Measurements from ENCODE around the gene TRIM45.
"Not testable (repeated sequence)": the region's sequence is repeated elsewhere in the genome, so short reads cannot be mapped to it uniquely, and the experiment has no call there.

TRIM45 gene, protein sequence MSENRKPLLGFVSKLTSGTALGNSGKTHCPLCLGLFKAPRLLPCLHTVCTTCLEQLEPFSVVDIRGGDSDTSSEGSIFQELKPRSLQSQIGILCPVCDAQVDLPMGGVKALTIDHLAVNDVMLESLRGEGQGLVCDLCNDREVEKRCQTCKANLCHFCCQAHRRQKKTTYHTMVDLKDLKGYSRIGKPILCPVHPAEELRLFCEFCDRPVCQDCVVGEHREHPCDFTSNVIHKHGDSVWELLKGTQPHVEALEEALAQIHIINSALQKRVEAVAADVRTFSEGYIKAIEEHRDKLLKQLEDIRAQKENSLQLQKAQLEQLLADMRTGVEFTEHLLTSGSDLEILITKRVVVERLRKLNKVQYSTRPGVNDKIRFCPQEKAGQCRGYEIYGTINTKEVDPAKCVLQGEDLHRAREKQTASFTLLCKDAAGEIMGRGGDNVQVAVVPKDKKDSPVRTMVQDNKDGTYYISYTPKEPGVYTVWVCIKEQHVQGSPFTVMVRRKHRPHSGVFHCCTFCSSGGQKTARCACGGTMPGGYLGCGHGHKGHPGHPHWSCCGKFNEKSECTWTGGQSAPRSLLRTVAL

DNA sequence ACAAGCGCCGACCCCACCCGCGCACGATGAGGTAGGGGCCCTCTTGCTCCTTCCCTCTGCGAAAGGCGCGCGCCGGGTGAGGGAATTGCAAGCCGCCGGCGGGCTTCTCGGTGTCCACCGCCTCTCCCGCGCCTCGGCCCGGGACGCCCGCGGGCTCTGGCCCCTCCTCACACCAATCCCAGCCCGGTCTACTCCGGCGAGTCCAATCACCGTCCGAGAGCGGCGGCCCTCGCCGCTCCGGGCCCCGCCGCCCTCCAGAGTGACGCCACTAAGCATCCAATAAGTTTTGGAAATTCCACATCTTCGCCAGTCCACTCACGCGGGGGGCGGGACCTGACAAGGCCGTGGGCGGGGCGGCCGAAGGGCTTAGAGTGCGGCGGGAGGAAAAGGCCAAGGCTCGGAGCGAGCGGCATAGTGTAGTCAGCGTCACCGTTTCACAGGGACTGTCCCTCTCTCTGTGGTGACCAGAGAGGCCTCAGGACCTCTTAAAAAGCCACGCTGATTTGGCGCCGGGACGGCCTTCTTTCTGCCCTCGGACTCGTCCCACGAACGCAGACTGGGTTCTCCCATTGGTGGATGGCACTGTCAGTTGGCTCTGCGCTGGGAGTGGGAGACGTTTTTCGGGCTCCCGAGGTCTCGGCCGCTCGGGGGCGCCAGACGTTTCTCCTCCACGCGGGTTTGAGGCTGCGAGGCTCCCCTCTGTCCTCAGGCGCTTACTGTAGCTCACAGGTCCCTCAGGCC lies at the start of gene TRIM45:
TRIM45 (minus strand) TSS at position 161 of the 741 bp plus-strand sequence. CDS start 548 bp downstream, outside the sequence.
- DNase-seq (ENCODE audit: low spot score), result peak; percentile 93

DNA sequence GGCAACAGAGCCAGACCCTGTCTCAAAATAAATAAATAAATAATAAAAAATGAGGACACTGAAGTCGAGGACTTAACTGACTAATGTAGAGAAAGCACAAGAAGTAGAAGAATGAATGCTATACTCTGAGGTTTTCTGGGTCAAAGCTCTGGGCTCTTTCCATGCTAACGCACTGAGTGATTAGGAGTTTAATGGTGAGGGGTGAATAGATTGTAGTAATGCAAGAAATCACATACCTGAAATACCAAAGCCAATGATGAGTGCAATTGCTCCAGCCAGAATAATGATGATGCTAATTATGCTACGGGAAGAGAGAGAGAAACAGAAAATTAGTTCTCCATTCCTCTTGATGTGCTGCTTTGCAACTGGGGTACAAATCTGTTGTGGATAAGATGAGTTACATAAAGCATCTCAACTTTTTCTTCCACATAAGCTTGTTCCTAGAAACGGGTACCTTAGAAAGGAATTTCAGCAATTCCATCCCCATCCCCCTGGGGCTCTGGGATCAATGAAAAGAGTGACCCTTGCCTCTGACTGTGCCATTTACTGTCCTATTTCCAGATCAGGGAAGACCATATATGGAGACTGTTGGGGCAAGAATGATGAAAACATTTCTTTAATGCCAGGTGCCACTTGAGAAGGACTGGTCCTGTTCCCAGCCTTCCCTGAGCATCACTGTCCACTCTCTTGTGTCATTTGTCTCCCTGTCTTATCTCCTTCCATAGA lies 48.5 kb upstream of the TRIM45 start:
- no peak for DNase-seq (ENCODE audit: low spot score)

DNA sequence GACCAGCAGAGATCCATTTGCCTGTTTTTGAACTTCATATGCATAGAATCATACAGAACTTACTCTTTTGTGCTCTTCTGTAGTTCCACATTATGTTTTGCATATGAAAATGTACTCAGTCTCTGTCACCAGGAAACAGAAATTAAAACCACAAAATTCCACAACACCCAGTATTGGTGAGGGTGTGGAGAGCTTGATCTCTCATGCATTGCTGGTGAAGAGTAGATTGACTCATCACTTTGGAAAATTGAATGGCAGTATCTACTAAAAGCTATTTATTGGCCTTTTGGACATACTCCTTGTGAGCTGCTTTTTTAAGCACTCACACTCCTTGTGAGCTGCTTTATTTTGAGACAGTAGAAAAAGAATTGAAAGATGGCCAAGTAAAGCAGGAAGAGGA lies 45.9 kb upstream of the TRIM45 start:
- DNase-seq (ENCODE audit: low spot score), result no peak

DNA sequence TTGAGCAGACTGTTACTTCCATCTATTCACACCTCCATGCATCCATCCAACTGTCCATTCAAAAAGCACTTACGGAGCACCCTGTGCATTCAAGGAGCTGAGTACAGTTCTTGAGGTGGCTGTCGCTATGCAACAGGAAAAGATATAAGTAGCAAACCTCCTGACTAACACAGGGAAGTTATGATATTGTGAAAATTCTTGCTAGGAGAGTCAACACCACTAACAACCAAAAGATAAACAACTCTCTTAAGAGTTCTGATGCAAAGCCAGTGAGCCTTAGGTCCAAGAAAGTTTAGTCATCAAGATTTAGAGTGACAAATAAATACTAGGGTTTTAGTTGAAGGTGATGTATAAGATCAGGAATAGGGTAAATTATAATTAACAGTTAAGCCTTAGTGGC lies 44.5 kb upstream of the TRIM45 start:
- DNase-seq (ENCODE audit: low spot score), result no peak

DNA sequence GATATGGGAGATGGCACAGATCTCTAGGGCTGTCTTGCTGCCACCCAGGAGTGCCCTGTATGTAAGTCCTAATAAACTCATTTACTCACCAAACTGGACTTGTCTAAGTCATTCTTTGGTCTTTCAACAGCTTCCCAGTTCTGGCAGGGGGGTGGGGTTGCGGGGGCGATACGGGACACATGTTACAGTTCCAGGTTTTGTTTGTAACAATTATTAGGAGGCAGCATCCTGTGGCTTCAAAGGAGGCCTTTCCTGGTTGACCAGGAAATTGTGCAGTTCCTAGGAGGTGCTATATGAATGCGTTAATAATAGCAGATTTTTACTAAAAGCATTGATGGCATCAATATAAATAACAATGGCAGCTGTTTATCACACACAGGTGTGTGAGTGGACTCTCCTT lies 42.7 kb upstream of the TRIM45 start:
- DNase-seq (ENCODE audit: low spot score), result no peak

DNA sequence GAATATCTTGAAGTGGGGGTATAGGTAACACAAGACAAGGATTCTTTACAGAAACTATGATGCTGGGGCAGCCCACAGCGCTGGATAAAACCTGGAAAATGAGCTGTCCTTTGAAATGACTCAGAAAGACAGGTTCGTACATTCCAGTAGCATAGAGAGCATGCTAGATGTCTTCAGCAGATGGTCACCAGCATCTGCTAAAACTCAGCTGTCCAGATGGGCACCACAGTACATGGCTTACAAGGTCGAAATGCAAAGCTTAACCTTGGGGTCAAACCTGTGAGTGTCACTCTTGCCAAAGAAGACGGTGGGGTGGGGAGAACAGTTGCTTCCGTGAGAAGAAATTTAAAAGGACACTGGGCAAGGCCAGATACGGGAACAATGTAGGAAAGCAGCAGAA lies 41.3 kb upstream of the TRIM45 start:
- DNase-seq (ENCODE audit: low spot score), result no peak

DNA sequence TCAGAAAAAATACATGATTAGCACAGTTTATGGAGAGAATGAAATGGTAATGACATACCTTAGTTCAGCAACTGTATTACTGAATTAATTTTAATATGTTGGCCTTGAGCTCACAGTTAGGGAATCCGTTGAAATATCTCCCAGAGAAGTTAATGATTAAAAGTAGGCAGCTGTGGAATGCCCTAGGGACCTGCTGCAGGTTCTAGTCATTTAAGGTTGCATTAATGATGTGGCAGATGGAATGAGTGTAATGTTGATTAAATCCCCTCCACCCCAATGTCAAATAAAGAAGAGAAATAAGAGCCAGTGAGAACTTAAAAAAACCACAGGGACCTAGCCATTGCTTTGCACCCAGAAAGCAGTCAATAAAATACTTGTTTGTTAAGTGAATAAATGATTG lies 40.3 kb upstream of the TRIM45 start:
- peak; percentile 63 for DNase-seq (ENCODE audit: low spot score)

DNA sequence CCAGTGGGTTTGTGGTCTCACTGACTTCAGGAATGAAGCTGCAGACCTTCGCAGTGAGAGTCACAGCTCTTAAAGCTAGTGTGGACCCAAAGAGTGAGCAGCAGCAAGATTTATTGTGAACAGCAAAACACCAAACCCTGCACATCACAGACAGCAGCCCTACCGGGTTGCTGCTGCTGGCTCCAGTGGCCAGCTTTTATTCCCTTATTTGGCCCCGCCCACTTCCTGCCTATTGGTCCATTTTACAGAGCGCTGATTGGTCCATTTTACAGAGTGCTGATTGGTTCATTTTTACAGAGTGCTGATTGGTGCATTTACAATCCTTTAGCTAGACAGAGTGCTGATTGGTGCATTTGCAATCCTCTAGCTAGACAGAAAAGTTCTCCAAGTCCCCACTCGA lies 29.8 kb upstream of the TRIM45 start:
- not testable (repeated sequence) for DNase-seq (ENCODE audit: low spot score)

DNA sequence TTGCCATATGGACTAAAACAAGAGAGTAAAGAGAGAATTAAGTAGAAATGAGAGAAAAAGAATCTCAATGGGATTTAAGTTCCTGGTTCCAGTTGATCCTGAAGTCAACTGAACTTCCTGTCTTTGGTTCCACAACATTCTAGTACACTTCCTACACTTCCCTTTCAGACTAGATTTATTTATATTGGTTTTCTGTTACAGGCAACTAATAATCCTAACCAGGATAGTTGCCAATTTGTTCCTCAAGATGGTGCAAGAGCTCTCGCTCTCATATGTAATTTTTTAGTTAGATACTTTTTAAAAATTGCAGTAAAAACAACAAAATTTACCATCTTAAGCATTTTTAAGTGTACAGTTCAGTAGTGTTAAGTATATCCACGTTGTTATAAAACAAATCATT lies 28.8 kb upstream of the TRIM45 start:
- no peak for DNase-seq (ENCODE audit: low spot score)

DNA sequence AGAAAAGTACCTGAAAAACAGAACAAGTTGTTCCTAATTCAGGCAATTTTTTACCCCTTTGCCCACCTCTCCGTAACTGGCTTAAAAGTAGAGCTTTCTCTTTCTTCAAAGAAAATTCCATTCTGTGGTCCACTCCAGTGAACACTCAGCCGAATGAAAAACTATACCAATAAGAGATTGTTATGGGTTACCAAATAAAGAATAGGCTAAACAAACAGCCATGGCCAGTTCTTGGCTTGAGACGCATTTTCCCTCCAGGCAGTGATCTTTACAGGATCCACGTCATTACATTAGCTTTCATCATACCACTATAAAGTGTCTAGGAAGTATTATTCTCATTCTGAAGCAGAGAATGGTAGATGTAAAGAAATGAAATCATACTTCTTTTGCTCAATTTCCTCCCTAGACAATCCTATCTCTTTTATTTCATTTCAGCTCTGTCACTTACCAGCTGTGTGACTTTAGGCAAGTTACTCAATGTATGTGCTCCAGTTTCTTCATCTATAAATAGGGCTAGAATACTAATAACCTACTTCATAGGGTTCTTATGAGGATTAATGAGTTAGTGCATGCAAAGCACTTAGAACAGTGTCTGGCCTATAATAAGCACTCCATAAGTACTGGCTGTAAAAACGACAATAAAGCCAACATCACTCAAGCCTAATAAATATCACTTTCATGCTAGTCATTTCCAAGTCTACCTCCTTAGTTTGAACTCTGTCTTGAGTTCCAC lies 26.5 kb upstream of the TRIM45 start:
- peak; percentile 23 for DNase-seq (ENCODE audit: low spot score)

DNA sequence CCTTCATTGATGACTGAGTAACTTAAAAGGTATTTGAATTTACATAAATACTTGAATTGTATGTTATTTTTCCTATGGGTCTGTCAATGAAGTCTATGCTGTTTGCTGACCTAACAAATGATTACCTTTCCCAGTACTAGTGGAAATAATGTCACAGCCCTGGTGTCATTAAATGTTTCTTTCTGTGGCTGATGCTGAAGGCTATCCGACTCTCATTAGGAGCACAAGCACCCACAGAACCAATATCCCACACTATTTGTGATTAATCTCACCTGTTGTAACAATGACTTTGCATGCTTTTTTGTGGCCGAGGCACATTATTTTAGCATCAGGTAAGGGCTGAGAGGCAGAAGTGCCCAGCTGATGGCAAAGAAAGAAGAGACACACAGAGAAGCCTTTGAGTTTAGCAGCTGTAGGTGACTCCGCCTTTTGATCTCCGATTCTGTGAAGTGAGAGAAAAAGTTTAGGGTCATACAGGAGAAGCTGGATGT lies 25.8 kb upstream of the TRIM45 start:
- peak; percentile 22 for DNase-seq (ENCODE audit: low spot score)

DNA sequence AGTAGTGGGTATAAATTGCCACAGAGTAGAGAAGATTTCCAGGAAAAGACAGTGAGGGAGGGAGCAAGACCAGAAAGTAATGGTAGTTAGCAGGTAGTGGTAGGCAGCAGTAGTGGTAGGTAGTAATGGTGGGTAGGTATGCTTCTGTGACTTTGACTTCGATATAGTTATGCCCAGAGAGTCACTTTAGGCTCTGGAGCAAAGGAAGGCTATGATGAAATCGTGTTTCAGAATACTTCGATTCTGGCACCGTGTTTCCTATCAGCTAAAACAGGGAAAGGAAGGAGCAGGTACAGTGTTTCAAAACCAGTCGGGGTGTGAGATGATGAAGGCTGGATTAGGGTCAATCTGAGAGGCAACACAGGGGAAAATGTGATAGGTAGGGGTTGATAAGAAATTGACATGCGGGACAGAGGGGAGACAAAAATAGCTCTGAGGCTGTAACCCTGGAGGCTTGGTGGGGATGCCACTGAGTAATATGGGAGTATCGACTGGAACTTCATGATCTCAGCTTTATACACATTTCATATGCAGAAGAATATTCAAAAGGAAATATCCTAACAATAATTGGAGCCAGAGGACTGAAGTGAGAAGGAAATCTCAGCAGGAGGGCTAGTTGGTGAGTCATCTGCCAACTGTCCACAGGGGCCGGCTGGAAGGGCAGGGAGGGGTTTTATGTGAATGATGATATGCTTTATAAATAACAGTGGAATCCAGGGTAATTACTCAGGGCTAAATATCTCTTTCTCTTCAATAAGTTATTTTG lies 25.2 kb upstream of the TRIM45 start:
- peak; percentile 55 for DNase-seq (ENCODE audit: low spot score)

DNA sequence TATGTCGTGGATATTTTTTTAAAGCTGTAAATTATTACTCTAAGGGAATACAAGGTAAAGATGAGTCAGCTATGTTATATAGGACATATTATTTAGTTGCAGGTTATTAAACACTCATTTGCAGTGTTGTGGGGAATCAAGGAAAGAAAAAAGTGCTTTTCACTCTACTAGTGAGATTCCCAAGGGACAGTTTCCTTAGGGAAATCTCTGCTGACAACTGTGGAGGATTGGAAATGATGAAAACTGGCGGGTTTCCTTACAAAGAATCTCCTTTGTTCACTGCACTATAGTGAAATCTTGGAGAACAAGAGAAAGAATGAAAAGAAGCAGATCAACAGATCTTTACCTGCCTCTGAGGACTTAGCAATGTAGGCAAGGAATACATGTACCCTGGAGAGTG lies 24.5 kb upstream of the TRIM45 start:
- no peak for DNase-seq (ENCODE audit: low spot score)

DNA sequence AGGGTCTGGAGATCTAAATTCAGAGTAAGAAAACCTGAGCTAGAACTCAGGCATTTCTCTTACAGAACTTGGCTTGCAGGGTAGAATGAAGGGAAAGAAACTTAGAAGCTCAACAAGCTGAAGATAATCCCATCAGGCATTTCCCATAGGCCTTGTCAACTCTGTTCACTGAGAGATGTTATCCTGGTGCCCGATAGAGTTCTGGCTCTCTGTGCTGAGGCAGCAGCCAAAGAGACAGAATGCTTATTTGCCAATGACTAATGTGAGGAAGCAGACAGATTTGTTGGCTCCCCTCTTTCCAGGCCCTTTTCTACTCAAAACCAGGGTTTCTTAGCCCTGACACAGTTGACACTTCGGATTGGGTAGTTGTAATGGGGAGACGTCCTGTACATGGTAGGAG lies 22.3 kb upstream of the TRIM45 start:
- no peak for DNase-seq (ENCODE audit: low spot score)

DNA sequence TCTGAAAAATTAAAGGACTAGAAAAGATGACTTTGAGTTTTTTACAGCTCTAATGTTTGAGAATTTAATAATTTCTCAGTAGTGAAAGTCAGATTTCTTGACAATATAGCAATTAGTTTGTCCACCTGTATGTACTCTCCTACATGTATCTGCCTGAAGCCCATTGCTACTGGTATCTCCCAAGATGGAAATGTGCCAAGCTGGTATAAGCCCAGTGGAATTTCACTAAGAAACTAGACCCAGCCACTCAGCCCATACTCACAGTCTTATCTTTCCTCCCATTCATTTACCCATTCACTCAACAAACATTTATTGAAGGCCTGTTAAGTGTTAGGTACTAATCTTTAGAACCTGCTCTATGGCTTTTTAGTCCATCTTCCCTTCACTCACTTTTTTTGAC lies 21.6 kb upstream of the TRIM45 start:
- no peak for DNase-seq (ENCODE audit: low spot score)

DNA sequence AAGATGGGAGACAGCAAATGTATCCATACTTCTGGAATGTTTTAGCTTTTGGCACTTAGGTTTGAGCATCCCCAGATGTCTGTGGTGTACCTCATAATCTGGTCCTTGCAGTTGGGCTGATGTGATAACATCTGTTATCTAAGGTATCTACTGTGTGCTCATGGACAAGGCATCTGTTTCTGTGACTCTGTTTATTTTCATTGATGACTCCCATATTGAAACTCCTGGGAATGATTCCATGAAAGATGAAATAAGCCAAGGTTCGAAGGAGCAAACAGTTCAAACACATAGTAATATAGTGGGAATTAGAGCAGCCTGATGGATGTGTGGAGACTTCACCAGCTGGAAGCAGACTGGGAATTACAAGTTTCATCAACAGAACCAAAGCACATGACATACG lies 20.7 kb upstream of the TRIM45 start:
- DNase-seq (ENCODE audit: low spot score), result no peak

DNA sequence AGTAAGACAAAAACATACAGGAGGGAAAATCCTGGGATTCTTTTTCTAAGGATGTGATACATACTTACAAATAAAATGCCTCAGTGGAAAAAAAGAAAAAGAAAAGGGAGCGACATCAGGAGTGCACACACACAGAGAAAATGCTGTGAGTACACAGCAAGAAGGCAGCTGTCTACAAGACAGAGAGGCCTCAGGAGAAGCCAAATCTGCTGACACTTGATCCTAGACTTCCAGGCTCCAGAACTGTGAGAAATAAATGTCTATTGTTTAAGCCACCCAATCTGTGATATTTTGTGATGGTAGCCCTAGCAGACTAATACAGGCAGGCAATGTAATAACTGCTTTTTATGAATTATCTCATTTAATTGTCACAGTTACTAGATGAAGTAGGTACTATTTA lies 17.0 kb upstream of the TRIM45 start:
- DNase-seq (ENCODE audit: low spot score), result no peak

DNA sequence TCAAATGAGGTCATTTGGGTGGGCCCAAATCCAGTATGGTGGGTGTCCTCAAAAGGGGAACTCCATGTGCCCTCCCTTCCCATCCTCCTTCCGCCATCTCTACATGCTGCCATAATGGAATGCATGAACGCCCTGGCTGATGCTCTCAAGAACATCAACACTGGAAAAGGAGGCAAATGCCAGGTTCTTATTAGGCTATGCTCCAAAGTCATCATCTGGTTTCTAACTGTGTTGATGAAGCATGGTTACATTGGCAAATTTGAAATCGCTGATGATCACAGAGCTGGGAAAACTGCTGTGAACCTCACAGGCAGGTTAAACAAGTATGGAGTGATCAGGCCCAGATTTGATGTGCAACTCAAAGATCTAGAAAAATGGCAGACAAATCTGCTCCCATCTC lies 16.6 kb upstream of the TRIM45 start:
- DNase-seq (ENCODE audit: low spot score), result no peak

DNA sequence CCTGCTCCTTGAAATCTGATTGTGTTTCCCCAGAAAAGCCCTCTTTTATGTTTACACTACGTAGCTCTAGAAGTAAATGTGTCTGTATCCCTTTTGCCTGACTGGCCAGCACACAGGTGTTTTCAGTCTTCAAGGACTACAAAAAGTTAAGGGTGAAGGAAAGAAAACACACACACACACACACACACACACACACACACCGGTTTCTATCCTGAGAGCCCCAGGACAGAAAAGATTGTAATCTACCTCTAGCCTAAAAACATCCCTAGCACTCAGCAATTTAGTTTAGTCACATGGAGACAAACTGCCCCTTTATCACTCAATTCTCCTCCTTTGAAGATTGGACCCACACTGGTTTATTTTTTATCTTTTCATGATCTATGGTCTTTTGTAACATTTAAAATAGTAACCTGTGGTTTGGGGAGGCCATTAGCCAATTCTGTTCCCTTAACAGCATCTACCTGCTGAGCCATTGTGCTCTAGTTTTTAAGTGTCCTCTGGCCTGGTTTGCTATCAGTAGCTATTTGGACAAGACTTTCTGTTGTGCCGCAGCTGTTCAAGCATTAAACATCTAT lies 15.8 kb upstream of the TRIM45 start:
- no peak for DNase-seq (ENCODE audit: low spot score)

DNA sequence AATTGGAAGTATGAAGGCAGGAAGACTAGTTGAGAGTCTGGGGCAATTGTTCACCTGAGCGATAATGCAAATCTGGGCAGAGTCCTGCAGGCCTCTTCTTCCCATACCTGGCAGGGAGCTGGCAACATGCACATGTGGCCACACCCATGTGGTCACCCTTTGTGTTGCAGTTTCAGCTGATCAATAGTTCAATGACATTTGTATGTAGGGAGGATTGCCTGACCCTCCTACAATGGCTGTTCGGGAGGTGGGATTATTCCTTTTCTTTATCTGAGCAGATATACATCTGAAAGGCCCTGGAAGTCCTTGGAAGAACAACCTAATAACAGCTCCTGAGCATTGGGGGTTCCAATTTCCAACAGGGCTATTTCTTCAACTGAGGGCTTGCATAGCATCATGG lies 15.2 kb upstream of the TRIM45 start:
- DNase-seq (ENCODE audit: low spot score), result no peak

DNA sequence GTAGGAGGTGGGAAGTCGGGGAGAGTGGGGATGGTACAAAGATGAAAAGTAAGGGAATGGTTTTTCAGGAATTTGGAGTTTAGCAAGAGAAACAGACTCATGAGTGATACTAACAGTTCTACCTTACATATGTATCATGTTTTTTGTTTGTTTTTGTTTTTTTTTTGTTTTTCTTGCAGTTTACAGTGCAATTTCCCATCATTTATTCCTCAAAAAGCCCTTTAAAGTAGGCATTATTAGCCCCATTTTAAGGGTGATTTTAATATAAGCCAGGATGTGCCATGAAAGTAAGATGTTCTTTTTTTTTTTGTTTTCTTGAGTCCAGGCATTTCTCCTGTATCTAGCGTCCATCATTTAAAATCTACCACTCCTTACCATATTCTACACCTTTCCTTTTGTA lies 13.8 kb upstream of the TRIM45 start:
- no peak for DNase-seq (ENCODE audit: low spot score)

All from SW480 (cell line).